Calu3 (cell line): ENCODE results near the gene CBARP. TPM values are rescaled to one million over a fixed set of nuclear protein-coding genes. Genes with fewer than 3 reads are reported as not detected.

ENCODE experiments used
- BruUV-seq: library from RNA; stranded (reverse); fragments of 400-500 nt; replicated peaks from 2 replicates; lab custom pipeline; 2021; lab: Mats Ljungman, UMichigan
- CTCF ChIA-PET: fragments of 300-600 bp; sonication (Branson Sonifier 250); formaldehyde crosslinking; loops from one replicate; lab custom pipeline; 2022; ENCODE audit warnings: antibody characterized with exemption; lab: Charles Lee
- DNase-seq: peaks from one replicate; pipeline ENCODE4 v3.0.0; 2022
- H3K27ac Mint-ChIP-seq: one replicate; pipeline ENCODE4 v1.8.0; 2022; ENCODE audit warnings: mixed read lengths; ENCODE audit not compliant: unreplicated experiment
- H3K27me3 Mint-ChIP-seq: one replicate; pipeline ENCODE4 v1.8.0; 2022; ENCODE audit warnings: mixed read lengths; ENCODE audit not compliant: unreplicated experiment
- H3K36me3 Mint-ChIP-seq: one replicate; pipeline ENCODE4 v1.8.0; 2022; ENCODE audit warnings: mild to moderate bottlenecking, moderate library complexity, mixed read lengths; ENCODE audit not compliant: insufficient read depth, unreplicated experiment
- H3K4me1 Mint-ChIP-seq: one replicate; pipeline ENCODE4 v1.8.0; 2022; ENCODE audit warnings: mild to moderate bottlenecking, low read depth, mixed read lengths; ENCODE audit not compliant: unreplicated experiment
- H3K4me3 Mint-ChIP-seq: one replicate; pipeline ENCODE4 v1.8.0; 2022; ENCODE audit warnings: mild to moderate bottlenecking, low read depth, moderate library complexity, mixed read lengths; ENCODE audit not compliant: unreplicated experiment
- H3K9me3 Mint-ChIP-seq: one replicate; pipeline ENCODE4 v1.8.0; 2022; ENCODE audit warnings: low read depth, mixed read lengths; ENCODE audit not compliant: unreplicated experiment
- CTCF ChIP-seq: fragments of 200-600 bp; IDR thresholded peaks from one replicate; pipeline ENCODE4 v1.8.0; 2022; ENCODE audit warnings: antibody characterized with exemption; ENCODE audit not compliant: unreplicated experiment
- intact Hi-C: fragments of 100-400 bp; cut with micrococcal nuclease; formaldehyde crosslinking; loops from one replicate; pipeline ENCODE4 v1.10.0; 2022; ENCODE audit not compliant: unreplicated experiment
- total RNA-seq: library from RNA; stranded (reverse); gene quantifications from 2 replicates; pipeline ENCODE4 v1.2.3, GENCODE V29; 2022

CBARP gene
- total RNA-seq, 1 experiment from 2014 or later, result 4.2 TPM

- Mint-ChIP-seq H3K27ac (no peak overlapping the region), H3K4me3 (no peak overlapping the region), H3K36me3 (peaks cover 5% of the 10 kb centered on the region), H3K27me3 (no peaks in the 10 kb centered on the region), H3K4me1 (no peaks in the 10 kb centered on the region), H3K9me3 (no peaks in the 10 kb centered on the region)
- no peak for DNase-seq
- CTCF ChIA-PET, result no interaction called here
- intact Hi-C loops, result no loop called here
- no TSS peak for BruUV-seq
- no peak for TF ChIP-seq CTCF
These were observed 18.8 kb downstream of the CBARP start for GRCh38 chr19:1218751-1219567.

GRCh38 chr19:1217366-1217765, 20.4 kb downstream of the CBARP start:
- Mint-ChIP-seq H3K4me3 (no peak overlapping the region), H3K4me1 (no peaks in the 10 kb centered on the region), H3K27ac (no peak overlapping the region), H3K9me3 (no peaks in the 10 kb centered on the region), H3K27me3 (no peaks in the 10 kb centered on the region), H3K36me3 (peaks cover 15% of the 10 kb centered on the region)
- BruUV-seq, result no TSS peak
- no peak for DNase-seq
- intact Hi-C loops, result no loop called here
- CTCF ChIA-PET, result no interaction called here
- no peak for TF ChIP-seq CTCF

- BruUV-seq, result no TSS peak
- CTCF ChIA-PET, result no interaction called here
- no peak for TF ChIP-seq CTCF
- Mint-ChIP-seq H3K4me3 (no peak overlapping the region), H3K36me3 (peaks cover 15% of the 10 kb centered on the region), H3K9me3 (no peaks in the 10 kb centered on the region), H3K27me3 (no peaks in the 10 kb centered on the region), H3K4me1 (no peaks in the 10 kb centered on the region), H3K27ac (no peak overlapping the region)
- intact Hi-C loops, result no loop called here
- no peak for DNase-seq
These were observed 21.0 kb downstream of the CBARP start for GRCh38 chr19:1216756-1217155.

GRCh38 chr19:1214862-1215731, 22.7 kb downstream of the CBARP start:
- CTCF ChIA-PET, result no interaction called here
- Mint-ChIP-seq H3K36me3 (peaks cover 15% of the 10 kb centered on the region), H3K4me3 (no peak overlapping the region), H3K27me3 (no peaks in the 10 kb centered on the region), H3K9me3 (no peaks in the 10 kb centered on the region), H3K27ac (no peak overlapping the region), H3K4me1 (no peaks in the 10 kb centered on the region)
- DNase-seq, result no peak
- intact Hi-C loops, result no loop called here
- TF ChIP-seq CTCF, result no peak
- no TSS peak for BruUV-seq
